Stomach smooth muscle (tissue), 2 donors: ENCODE data around the gene RETN.

Source experiments
- H3K27ac ChIP-seq: one replicate; pipeline ENCODE4 v1.7.0; 2013; ENCODE audit warnings: mild to moderate bottlenecking, low read length, inconsistent platforms
- H3K27me3 ChIP-seq, 2 donors: one replicate each; pipeline ENCODE4 v1.7.0; 2013; ENCODE audit warnings: low read length in 2 of 2; ENCODE audit not compliant: insufficient read depth in 2 of 2, control insufficient read depth in 1 of 2
- H3K36me3 ChIP-seq, 2 donors: one replicate each; pipeline ENCODE4 v1.7.0; 2013; ENCODE audit warnings: low read length in 2 of 2; ENCODE audit not compliant: control insufficient read depth in 2 of 2, insufficient read depth in 2 of 2
- H3K4me1 ChIP-seq: one replicate; pipeline ENCODE4 v1.7.0; 2013; ENCODE audit warnings: low read length; ENCODE audit not compliant: control insufficient read depth, insufficient read depth
- H3K4me3 ChIP-seq, 2 donors: one replicate each; pipeline ENCODE4 v1.7.0; 2013; ENCODE audit warnings: low read length in 2 of 2
- H3K9ac ChIP-seq, 2 donors: one replicate each; pipeline ENCODE4 v1.7.0; 2013; ENCODE audit warnings: low read length in 2 of 2, mild to moderate bottlenecking in 1 of 2
- H3K9me3 ChIP-seq, 2 donors: one replicate each; pipeline ENCODE4 v1.7.0; 2013; ENCODE audit warnings: low read length in 2 of 2; ENCODE audit not compliant: control insufficient read depth in 2 of 2
- donor health status: healthy.
- donor health status: Pancreatic carcinoma.

The RETN gene

GRCh38 chr19:7701654-7702457 lies 33.0 kb downstream of the RETN start, which contains the start of gene FCER2:
FCER2 (minus strand) TSS chr19:7702131; CDS start chr19:7699760, 2,371 bp downstream.
- H3K4me1 ChIP-seq = no peaks in the 10 kb centered on the region
- H3K27ac ChIP-seq = no peak within 1 kb of the TSS
- no peaks in the 10 kb centered on the region for H3K9me3 ChIP-seq
- no peaks in the 10 kb centered on the region for H3K36me3 ChIP-seq
- H3K27me3 ChIP-seq = peaks cover 18 to 27% of the 10 kb centered on the region in 2 donors
- H3K9ac ChIP-seq = no peak within 1 kb of the TSS
- no peak within 1 kb of the TSS for H3K4me3 ChIP-seq

- H3K4me3 ChIP-seq = no peak overlapping the region
- H3K9me3 ChIP-seq = no peaks in the 10 kb centered on the region
- no peak overlapping the region for H3K9ac ChIP-seq
- H3K4me1 ChIP-seq = no peaks in the 10 kb centered on the region
- no peak overlapping the region for H3K27ac ChIP-seq
- H3K36me3 ChIP-seq = no peaks in the 10 kb centered on the region
- H3K27me3 ChIP-seq = peaks cover 9 to 13% of the 10 kb centered on the region in 2 donors
These were observed 34.5 kb downstream of the RETN start for GRCh38 chr19:7703332-7703731.

GRCh38 chr19:7704280-7705060 lies 35.6 kb downstream of the RETN start:
- Histone ChIP-seq H3K36me3 (no peaks in the 10 kb centered on the region), H3K27ac (no peak overlapping the region), H3K4me3 (no peak overlapping the region), H3K4me1 (no peaks in the 10 kb centered on the region), H3K27me3 (peaks cover 7 to 9% of the 10 kb centered on the region in 2 donors), H3K9me3 (no peaks in the 10 kb centered on the region), H3K9ac (no peak overlapping the region)

GRCh38 chr19:7705387-7706187 lies 36.7 kb downstream of the RETN start:
- H3K36me3 ChIP-seq = no peaks in the 10 kb centered on the region
- H3K27ac ChIP-seq = no peak overlapping the region
- no peaks in the 10 kb centered on the region for H3K9me3 ChIP-seq
- H3K27me3 ChIP-seq = peaks cover 7 to 9% of the 10 kb centered on the region in 2 donors
- H3K9ac ChIP-seq = no peak overlapping the region
- no peak overlapping the region for H3K4me3 ChIP-seq
- no peaks in the 10 kb centered on the region for H3K4me1 ChIP-seq

GRCh38 chr19:7706188-7706954 lies 37.5 kb downstream of the RETN start:
- Histone ChIP-seq H3K27me3 (peaks cover 4 to 7% of the 10 kb centered on the region in 2 donors), H3K27ac (no peak overlapping the region), H3K4me3 (no peak overlapping the region), H3K4me1 (no peaks in the 10 kb centered on the region), H3K9me3 (no peaks in the 10 kb centered on the region), H3K9ac (no peak overlapping the region), H3K36me3 (no peaks in the 10 kb centered on the region)

- Histone ChIP-seq H3K9me3 (no peaks in the 10 kb centered on the region), H3K9ac (no peak overlapping the region), H3K4me3 (no peak overlapping the region), H3K27ac (no peak overlapping the region), H3K27me3 (peaks cover 3 to 6% of the 10 kb centered on the region in 2 donors), H3K4me1 (no peaks in the 10 kb centered on the region), H3K36me3 (no peaks in the 10 kb centered on the region)
These were observed 38.2 kb downstream of the RETN start for GRCh38 chr19:7706955-7707456.

GRCh38 chr19:7709932-7710460 lies 41.1 kb downstream of the RETN start:
- Histone ChIP-seq H3K9me3 (no peaks in the 10 kb centered on the region), H3K36me3 (no peaks in the 10 kb centered on the region), H3K27ac (no peak overlapping the region)

GRCh38 chr19:7710616-7711015 lies 41.8 kb downstream of the RETN start:
- Histone ChIP-seq H3K27me3 (peaks cover 0 to 2% of the 10 kb centered on the region in 2 donors), H3K9ac (no peak overlapping the region), H3K9me3 (no peaks in the 10 kb centered on the region), H3K4me3 (no peak overlapping the region), H3K4me1 (no peaks in the 10 kb centered on the region), H3K36me3 (no peaks in the 10 kb centered on the region), H3K27ac (no peak overlapping the region)

More at GRCh38 chr19:7709932-7710460, 41.1 kb downstream of the RETN start:
- H3K9ac ChIP-seq = no peak overlapping the region
- peaks cover 0 to 2% of the 10 kb centered on the region in 2 donors for H3K27me3 ChIP-seq
- H3K4me3 ChIP-seq = no peak overlapping the region
- no peaks in the 10 kb centered on the region for H3K4me1 ChIP-seq

GRCh38 chr19:7715671-7716070 lies 46.8 kb downstream of the RETN start:
- no peaks in the 10 kb centered on the region for H3K27me3 ChIP-seq
- H3K9ac ChIP-seq = no peak overlapping the region
- H3K27ac ChIP-seq = no peak overlapping the region
- no peaks in the 10 kb centered on the region for H3K36me3 ChIP-seq
- no peaks in the 10 kb centered on the region for H3K4me1 ChIP-seq
- H3K4me3 ChIP-seq = no peak overlapping the region
- peaks cover 0 to 4% of the 10 kb centered on the region in 2 donors for H3K9me3 ChIP-seq
